Measurements from ENCODE around the gene RAB25. TPM values are rescaled to one million over a fixed set of nuclear protein-coding genes. Genes with fewer than 3 reads are reported as not detected.

RAB25 gene
- total RNA-seq, 4 donors from 2014 or later = 0.84 TPM; not detected in 3

DNA sequence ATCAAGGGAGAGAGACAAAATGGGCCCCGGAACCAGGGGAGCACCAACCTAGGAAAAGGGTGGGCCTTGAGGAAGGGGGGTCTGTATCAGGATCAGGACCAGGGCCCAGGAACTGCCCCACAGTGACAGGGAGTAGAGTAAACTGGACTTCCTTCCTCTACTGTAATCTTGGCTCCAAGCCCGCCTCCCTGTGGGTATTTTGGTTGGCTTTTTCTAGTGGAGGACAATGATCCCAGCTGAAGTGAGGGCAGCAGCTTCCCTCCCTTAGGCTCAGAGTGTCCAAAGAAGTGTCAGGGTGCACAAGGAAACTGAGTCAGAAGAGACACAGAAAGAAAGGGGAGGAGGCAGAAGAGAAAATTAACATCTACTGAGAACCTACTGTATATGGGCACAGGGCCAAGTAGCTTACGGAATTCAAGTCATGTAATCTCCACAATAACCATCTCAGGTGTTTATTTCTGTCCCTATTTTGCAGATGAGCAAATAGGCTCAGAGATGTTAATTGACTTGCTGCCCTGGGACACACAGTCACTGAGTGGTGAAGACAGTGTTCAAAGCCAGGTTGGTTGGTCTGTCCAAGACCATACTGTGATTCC is 12.2 kb upstream of the RAB25 start:
- no peak for ATAC-seq (ENCODE audit: low FRiP score)
- TF ChIP-seq CTCF (IDR thresholded peaks at IDR 0.05) = no peak

DNA sequence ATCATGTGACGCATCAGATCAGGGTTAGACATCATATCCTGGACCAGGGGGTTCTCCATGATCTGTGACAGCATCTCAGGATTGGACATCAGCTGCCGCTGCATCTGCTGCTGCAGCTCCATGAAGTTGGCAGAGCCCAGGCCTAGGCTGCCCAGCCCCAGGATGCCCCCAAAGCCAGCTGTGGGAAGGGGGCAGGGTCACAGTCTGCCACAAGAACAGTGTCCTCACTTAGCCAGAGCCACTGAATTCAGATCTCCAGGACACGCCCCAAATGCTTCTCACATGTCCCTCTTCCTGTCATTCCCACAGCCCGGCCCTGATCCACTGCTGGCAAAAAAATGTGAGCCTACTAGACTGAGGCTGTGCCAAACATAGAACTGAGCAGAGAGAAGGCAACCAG is 10.6 kb upstream of the RAB25 start:
- TF ChIP-seq CTCF (IDR thresholded peaks at IDR 0.05) = no peak

More for the DNA sequence above, 12.2 kb upstream of the RAB25 start:
- no peak for DNase-seq (ENCODE audit: low spot score)

DNA sequence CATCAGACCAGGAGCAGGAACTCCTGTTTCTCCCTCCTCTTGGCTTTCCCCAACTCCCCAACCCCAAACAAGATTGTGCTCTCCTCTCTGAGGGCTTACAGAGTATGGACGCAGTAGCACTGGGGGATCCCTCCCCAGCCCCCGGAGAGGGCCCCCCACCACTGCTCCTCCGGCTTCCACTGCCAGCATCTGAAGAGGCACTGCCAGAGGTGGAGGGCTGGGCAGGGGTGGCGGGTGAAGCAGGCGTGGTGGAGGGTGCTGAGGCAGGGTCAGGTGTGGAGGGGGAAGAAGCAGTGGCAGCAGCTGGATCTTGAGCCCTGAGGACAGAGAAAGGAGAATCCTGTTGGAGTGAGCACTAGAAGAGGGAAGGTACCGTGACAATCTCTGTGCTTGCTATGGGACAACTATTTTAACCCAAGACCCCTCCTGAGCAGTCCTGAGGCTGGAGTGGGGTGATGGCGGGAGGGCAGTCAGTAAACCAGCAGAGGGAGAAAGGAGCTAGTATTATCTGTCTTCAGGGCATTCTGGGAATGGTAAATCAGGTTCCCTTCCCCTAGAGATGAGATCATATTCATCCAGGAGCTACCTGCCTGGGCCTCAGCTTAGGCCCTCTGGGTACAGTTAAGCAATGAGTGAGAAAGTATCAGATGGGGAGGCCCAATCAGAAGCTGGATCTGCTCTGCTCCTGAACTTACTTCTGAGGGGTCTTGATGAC is 9.8 kb upstream of the RAB25 start:
- DNase-seq (ENCODE audit: low spot score) (no peak), ATAC-seq (ENCODE audit: low FRiP score) (no peak)
- no peak for TF ChIP-seq CTCF (IDR thresholded peaks at IDR 0.05)

More for the DNA sequence above, 10.6 kb upstream of the RAB25 start:
- no peak for ATAC-seq (ENCODE audit: low FRiP score)
- DNase-seq (ENCODE audit: low spot score) = no peak

DNA sequence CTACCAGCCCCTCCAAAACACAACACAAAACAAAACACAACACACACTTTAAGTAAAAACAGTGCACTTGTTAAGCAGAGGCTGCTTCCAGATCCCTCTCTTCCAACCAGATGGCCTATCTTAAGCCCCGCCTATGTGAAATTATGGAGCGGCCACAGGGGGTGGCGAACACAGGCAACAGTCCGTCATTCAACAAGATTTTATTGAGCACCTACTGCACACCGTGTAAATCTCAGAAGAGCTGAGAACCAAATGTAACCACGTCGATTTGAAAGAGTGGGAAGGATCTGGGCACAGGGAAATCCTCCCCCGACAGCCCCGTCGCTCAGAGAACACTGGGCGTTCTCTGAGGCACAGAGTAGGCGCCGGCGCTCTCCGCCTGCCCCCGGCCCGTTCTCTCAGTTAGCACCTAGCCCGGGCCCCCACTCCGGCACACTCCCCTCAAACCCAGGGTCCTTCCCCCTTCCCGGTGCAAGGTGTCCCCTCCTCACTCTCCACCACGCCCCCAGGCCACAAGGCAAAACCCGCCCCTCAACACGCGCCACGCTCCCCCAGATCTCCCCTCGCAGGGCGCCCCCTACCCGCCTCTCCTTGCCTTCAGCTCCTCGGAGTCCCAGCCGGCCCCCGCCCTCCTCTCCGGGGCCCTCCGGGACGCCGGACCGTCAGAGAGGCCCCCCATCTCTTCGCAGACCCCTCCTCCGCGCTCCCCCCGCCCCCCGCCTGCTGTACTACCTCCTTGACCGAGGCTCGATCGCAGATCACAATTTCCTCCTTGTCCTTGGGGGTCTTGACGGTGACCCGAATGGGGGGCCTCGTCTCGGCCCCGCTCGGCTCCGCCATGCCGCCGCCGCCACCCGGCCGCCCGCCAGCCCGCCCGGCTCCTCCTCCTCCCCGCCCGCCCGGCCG is 7.8 kb upstream of the RAB25 start:
- DNase-seq (ENCODE audit: low spot score) (no peak), ATAC-seq (ENCODE audit: low FRiP score) (peak; percentile 20)
- no peak for TF ChIP-seq CTCF (IDR thresholded peaks at IDR 0.05)

GRCh38 chr1:156053768-156054499 is 7.0 kb upstream of the RAB25 start, which contains the start of gene UBQLN4:
Gene UBQLN4, minus strand, starts transcription at chr1:156053798. Its CDS starts 97 bp downstream, at chr1:156053701.
- no peak for DNase-seq (ENCODE audit: low spot score)
- no peak for TF ChIP-seq CTCF (IDR thresholded peaks at IDR 0.05)
- ATAC-seq (ENCODE audit: low FRiP score) = peak; percentile 81

- ATAC-seq (ENCODE audit: low FRiP score) (peak; percentile 87), DNase-seq (ENCODE audit: low spot score) (peak; percentile 95)
- no peak for TF ChIP-seq CTCF (IDR thresholded peaks at IDR 0.05)
Measured at GRCh38 chr1:156054500-156055280, 6.3 kb upstream of the RAB25 start, which contains the start of gene LAMTOR2. Gene LAMTOR2, plus strand, starts transcription at chr1:156054782. Its CDS starts 108 bp downstream, at chr1:156054890.

All from omental fat pad (tissue), 4 donors.